Stimulated activated CD8-positive, alpha-beta memory T cell treated with anti-CD3 and anti-CD28 coated beads, Interleukin-7, amount 100 ng/mL, for 4 hours (primary cell): Measurements from ENCODE around the gene TNRC18.

ENCODE experiments used
- DNase-seq, 2 donors: peaks; one replicate each; pipeline ENCODE4 v3.0.0-alpha.2; 2020; ENCODE audit warnings: low read depth in 2 of 2

Gene TNRC18

GRCh38 chr7:5452470-5452899 is 28.9 kb upstream of the TNRC18 start:
- no peak for DNase-seq

- no peak for DNase-seq
Observed at GRCh38 chr7:5451391-5451790, 27.8 kb upstream of the TNRC18 start.

- peak; percentile 8 to 19 for DNase-seq
Observed at GRCh38 chr7:5450549-5451327, 27.1 kb upstream of the TNRC18 start.

GRCh38 chr7:5448378-5449037 is 24.9 kb upstream of the TNRC18 start:
- DNase-seq: no peak

GRCh38 chr7:5445981-5446594 is 22.5 kb upstream of the TNRC18 start:
- DNase-seq: no peak

- DNase-seq: no peak
Observed at GRCh38 chr7:5443678-5444077, 20.0 kb upstream of the TNRC18 start.

GRCh38 chr7:5442757-5443305 is 19.2 kb upstream of the TNRC18 start:
- no peak for DNase-seq

GRCh38 chr7:5441840-5442503 is 18.3 kb upstream of the TNRC18 start:
- no peak for DNase-seq

- no peak for DNase-seq
Observed at GRCh38 chr7:5439572-5440496, 16.2 kb upstream of the TNRC18 start.

GRCh38 chr7:5439209-5439571 is 15.6 kb upstream of the TNRC18 start:
- no peak for DNase-seq

- DNase-seq: no peak
Observed at GRCh38 chr7:5437987-5438386, 14.4 kb upstream of the TNRC18 start.

- no peak for DNase-seq
Observed at GRCh38 chr7:5437348-5437892, 13.8 kb upstream of the TNRC18 start.

GRCh38 chr7:5436003-5436678 is 12.5 kb upstream of the TNRC18 start:
- DNase-seq: no peak

GRCh38 chr7:5435291-5436002 is 11.8 kb upstream of the TNRC18 start:
- no peak for DNase-seq

GRCh38 chr7:5433181-5433580 is 9.5 kb upstream of the TNRC18 start:
- no peak for DNase-seq

GRCh38 chr7:5432691-5433090 is 9.1 kb upstream of the TNRC18 start:
- DNase-seq: no peak

- DNase-seq: no peak
Observed at GRCh38 chr7:5431560-5432015, 8.0 kb upstream of the TNRC18 start.

- no peak for DNase-seq
Observed at GRCh38 chr7:5430612-5430947, 6.9 kb upstream of the TNRC18 start.

GRCh38 chr7:5429857-5430611 is 6.4 kb upstream of the TNRC18 start:
- no peak for DNase-seq
